ENCODE results near the gene MED4. TPM values are rescaled to one million over a fixed set of nuclear protein-coding genes. Genes with fewer than 3 reads are reported as not detected.
A peak's percentile ranks its signal among the peaks of the same experiment; 100 is the strongest.
"Not testable (repeated sequence)": the region's sequence is repeated elsewhere in the genome, so short reads cannot be mapped to it uniquely, and the experiment has no call there.

MED4 gene
- total RNA-seq, 1 donor from 2014 or later: 27.8 TPM

DNA sequence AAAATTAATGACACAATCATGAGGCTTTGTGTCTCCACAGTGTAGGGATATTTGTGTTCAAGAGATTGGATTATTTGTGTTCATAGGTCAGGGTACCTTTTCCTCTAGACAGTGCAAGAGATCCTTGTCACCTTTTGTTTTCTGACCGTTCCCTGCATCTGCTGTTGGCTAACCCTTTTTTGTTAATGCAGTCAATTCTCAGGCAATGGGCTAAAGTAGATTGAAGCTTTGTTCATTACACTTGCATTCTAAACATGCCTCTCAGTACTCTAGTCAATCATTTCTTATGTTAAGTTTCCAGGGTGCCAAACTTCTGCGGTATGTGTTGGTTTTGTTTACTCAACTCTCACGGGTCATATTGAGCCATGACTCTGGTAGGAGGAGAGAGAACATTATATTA lies 1.8 kb upstream of the MED4 start:
- no peak for DNase-seq (ENCODE audit: low read depth in 2 of 2)

DNA sequence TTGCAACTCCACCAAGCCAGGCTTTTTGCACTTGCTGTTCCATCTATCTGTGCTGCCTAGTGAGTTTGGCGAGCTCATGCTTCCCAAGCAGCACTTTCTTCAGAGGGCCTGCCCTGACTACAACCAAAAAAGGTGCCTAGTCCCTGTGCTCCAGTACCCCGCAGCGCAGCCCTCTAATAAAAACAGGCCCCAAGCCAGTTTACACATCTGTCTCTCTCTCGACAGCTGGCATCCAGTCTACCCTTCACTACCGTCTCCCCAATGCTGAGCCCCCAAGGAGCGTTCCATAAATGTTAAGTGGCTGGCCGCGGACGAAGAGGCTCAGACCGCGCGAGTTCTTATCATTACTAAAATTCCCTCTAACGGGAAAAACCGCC lies 512 bp downstream of the MED4 start:
- DNase-seq (ENCODE audit: low read depth in 2 of 2): peak; percentile 18 to 29

DNA sequence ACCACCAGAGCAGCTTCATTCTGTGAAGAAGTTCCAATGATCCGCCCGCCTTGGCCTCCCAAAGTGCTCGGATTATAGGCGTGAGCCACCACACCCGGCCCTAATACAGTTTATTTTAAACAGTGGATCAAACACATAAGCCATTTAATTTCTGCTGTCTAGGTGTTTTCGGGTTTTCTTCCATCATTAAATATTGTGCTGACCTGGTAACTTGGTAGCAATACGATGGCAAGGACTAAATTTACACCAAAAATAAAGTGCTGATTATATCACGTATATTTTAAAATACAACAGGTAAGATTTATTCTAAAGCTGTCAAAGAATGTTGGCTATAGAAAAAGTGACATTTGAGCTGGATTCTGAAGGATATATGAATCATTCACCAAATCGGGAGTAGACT lies 1.3 kb downstream of the MED4 start:
- DNase-seq (ENCODE audit: low read depth in 2 of 2): no peak

DNA sequence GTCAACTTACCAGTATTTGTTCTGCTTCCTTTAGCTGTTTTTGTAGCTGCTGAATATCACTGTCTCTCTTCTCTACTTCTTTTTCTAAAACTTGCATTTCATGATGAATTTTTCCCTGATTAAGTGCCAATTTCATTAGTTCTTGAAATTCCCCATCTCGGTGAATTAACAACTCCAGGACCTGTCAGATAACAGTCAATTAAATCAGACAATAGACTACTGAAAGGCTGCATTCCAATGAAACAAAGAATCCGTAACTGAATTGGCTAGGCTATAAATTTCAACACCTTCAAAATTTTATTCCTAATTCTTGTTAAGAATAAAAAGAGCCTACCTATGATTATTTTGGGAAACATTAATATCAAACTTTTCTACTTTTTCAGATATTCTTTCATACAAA lies 8.6 kb downstream of the MED4 start:
- DNase-seq (ENCODE audit: low read depth in 2 of 2): no peak

DNA sequence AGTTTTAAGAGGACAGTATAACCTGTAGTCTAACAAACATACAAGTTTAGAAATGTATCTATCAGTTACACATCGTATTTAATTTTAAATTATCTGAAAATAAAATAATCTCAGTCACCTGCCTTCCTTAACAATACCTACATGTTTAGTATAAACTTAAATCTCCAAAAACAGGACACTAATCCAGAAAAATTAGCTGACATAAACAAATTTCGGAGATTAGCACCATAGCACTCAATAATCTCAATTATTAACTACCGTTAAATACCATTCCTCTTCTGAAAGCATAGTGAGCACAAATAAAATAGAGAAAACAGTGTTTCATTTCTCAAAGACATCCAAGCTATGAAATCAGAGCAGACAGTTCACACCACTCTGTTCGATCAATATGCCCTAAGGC lies 13.2 kb downstream of the MED4 start:
- DNase-seq (ENCODE audit: low read depth in 2 of 2): no peak

DNA sequence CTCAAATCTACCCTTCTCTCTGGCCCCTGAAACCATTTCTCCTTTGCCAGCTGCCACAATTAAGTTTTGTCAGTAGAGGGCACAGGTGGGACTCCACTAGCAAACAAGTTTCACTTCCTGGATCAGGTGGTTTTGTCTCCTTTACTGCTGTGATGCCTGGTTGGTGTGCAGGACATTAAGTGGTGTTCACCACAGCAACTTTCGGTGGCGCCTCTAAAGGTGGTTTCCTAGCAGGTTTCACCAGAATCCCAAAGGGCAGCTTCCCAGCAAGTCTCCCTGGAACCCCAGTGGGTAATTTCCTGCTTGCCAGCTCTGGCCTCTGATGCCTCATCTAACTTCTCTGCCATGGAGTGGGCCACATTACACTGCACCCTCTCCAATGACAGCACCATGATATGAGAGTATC lies 16.6 kb downstream of the MED4 start:
- peak; percentile 33 to 74 for DNase-seq (ENCODE audit: low read depth in 2 of 2)

DNA sequence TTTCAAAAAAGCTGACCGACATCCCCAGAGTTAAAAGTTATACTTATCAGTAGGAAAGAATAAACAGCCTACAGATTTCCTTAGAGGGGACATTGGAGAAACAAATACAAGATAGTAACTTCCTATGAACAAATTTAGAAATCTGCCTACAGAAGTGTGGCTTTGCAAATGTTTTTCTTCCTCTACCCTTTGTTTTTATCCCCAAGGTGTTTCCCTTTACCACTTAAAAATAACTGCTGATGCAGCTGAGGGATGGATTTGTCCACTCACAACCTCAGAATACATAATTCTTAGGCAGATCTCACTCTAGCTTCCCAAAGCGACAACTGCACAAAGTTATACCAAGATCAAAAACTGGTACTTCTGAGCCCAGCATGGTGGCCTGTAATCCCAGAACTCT lies 20.9 kb downstream of the MED4 start:
- no peak for DNase-seq (ENCODE audit: low read depth in 2 of 2)

DNA sequence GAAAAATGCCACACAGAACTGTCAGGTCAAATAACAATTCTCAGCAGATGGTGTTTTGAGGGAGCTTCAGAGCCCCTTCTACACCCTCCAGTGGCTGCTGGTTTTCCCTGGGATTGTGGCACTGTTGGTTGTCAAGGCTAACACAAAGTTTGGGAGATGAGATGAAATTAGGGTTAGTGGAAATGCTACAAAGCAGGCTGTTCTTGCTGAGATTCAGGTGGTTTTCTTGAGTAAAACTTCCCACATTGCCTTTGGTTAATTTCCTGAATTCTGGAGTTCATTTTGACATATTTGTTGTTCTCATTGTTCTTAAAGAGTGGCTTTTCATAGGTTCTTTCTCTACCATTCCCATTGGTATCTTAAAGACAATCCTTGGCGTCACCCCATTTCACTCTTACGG lies 22.1 kb downstream of the MED4 start:
- DNase-seq (ENCODE audit: low read depth in 2 of 2): no peak

DNA sequence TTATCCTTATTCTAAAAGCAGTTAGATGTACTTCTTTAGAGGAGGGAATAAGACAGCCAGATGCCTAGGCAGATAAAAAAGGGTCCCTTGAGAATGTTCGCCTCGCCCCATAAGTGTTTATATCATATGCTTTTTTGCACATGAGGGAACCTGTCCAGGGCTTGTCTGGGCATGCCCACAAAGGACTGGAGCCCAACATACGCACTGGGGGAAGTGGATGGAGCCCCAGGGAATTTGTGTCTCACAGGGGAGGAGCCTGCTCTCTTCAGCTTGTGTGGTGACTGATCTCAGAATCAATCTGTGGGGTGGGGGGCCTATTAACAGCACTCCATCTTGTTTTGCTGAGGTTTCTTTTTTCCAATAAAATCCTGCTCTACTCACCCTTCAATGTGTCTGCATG lies 22.6 kb downstream of the MED4 start:
- no peak for DNase-seq (ENCODE audit: low read depth in 2 of 2)

DNA sequence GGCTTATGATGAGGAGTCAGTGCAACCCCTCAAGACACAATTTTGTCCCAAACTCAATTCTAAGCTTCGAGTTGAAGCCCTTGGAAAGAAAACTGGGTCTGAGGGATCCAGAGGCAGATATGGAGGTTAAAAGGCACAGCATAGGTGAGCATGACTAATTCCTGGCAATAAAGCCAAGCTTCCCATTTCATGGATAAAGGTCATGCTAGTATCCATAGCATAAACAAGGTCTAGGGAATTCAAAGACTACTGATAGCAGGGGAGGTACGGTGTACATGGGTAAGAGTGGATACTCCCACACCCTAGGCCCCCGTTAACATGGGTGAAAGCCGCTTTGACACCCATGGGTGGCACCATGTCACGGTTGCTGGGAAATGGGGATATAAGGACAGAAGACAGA lies 24.0 kb downstream of the MED4 start:
- no peak for DNase-seq (ENCODE audit: low read depth in 2 of 2)

DNA sequence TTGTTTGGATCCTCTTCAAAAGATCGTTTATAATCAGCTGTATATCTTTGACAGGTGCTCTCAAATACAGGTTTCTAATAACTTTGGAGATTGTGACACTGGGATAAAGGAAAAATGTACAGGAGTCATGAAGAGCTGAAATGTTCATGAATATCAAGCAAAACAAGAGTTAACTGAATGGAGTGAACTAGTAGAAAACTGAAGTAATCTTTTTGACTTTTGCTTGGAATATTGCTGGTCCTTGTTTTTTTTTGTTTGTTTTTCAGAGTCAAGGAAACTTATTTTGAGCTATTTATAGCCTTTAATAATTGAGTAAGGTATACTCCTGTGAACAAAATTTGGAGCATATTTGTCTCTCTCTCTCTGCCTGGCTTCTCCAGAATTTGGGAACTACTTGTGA lies 25.3 kb downstream of the MED4 start:
- no peak for DNase-seq (ENCODE audit: low read depth in 2 of 2)

DNA sequence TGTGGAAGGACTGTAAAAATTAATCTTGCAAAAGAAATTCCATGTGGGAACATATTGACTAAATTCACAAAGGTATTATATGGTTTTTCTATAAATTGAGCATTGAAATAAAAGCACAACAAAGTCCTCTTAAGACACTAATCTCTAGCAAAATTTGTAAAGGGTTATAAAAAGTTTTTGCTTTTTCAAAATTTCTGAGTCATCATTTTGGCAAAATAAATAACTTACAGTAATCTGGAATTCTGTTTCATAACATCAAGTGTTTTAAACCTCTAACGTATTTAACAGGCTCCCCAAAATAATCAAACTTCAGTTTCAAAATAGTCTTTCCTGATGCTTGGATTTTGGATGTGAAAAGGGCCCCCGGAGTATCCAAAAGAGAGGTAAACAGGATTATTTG lies 26.0 kb downstream of the MED4 start:
- no peak for DNase-seq (ENCODE audit: low read depth in 2 of 2)

DNA sequence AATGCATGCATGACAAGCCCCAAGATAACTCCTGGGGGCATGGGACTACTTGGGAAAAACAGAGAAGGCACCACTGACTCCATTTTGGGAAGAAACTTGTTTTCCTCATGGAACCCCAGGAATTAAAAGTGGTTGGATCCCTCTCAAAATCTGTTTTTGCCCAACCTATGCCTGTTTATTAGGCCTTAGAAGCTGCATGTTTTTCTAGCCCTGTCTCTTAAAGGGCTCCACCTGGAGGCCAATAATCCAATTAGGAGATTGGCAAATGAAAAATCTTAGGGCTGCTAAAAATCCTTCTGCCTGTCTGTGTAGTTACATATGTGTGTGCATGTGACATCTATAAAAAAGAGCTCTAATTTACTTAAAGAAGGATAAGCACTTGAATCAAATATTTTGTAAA lies 26.9 kb downstream of the MED4 start:
- DNase-seq (ENCODE audit: low read depth in 2 of 2): no peak

DNA sequence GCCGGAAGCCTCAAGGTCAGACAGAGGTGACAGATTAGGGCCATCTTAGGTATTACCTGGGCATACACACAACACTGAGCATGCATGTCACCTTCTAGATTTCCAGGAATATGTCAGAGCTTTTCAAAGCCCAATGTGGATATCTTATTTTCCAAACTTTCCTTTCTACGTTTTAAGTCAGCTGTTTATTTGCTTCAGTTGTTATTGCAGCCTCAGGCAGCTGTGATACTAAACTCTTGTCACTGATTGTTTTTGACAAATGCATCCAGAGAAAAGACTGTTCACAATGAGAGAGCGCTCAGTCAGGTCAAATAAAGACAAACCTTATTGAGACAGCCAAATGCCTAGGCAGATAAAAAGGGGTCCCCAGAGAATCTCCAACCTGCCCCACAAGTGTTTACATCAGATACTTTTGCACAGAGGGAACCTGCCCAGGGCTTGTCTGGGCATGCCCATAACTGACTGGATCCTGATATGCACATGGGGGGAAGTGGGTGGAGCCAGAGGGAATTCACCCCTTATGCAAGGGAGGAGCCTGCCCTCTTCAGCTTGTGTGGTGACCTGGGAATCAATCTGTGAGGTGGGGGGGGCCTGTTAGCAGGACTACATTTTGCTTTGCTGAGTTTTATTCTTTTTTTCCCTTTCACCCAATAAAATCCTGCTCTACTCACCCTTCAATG lies 28.5 kb downstream of the MED4 start:
- peak; percentile 32 to 34 for DNase-seq (ENCODE audit: low read depth in 2 of 2)

DNA sequence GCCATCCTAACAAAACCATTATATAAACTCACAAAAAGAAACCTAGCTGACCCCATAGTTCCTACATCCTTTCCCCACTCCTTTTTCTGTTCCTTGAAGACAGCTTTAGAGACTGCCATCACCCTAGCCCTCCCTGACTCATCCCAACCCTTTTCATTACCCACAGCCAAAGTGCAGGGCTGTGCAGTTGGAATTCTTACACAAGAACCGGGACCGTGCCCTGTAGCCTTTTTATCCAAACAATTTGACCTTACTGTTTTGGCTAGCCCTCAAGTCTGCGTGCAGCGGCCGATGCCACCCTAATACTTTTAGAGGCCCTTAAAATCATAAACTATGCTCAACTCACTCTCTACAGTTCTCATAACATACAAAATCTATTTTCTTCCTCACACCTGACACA lies 35.0 kb downstream of the MED4 start:
- DNase-seq (ENCODE audit: low read depth in 2 of 2): not testable (repeated sequence)

DNA sequence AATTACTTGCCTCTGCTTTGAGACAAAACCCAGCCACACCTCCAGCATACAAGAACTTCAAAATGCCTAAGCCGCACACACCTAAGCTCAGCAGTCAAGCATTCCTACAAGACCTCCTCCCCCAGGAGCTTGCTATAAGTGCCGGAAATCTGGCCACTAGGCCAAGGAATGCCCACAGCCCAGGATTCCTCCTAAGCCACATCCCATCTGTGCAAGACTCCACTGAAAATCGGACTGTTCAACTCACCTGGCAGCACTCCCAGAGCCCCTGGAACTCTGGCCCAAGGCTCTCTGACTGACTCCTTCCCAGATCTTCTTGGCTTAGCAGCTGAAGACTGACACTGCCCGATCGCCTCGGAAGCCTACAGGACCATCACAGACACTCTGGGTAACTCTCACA lies 36.4 kb downstream of the MED4 start:
- DNase-seq (ENCODE audit: low read depth in 2 of 2): not testable (repeated sequence)

DNA sequence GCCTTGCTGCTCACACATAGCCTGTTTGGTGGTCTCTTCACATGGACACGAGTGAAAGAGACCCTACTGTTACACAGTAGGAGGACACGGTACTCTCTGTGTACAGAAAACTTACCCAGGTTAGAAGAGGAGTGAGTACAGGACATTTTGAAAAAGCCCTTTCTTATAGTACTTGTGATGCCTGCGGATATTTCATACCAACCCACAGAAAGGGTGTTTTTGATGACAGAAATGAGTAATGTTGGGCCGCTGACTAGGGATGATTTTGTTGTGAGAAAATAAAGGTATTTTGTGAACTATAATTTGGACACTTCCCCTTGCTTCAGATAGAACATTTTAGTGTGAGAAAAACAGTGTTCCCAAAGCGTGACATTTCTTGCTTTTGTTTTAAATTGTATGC lies 39.2 kb downstream of the MED4 start:
- DNase-seq (ENCODE audit: low read depth in 2 of 2): no peak

DNA sequence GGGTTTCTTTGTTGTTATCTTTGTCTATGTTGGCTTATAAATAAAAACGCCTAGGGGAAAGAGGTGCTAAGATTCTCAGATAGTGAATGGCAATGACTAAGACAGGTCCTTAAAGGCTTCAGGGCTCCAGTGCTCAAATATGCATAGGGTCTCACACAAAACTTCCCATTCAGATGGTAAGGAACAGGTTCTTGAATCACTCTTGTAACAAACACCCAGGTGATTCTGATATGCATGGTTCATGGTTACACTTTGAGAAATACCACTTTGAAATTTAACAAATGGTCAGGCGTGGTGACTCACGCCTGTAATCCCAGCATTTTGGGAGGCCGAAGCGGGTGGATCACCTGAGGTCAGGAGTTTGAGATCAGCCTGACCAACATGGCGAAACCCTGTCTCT lies 40.3 kb downstream of the MED4 start:
- DNase-seq (ENCODE audit: low read depth in 2 of 2): no peak

DNA sequence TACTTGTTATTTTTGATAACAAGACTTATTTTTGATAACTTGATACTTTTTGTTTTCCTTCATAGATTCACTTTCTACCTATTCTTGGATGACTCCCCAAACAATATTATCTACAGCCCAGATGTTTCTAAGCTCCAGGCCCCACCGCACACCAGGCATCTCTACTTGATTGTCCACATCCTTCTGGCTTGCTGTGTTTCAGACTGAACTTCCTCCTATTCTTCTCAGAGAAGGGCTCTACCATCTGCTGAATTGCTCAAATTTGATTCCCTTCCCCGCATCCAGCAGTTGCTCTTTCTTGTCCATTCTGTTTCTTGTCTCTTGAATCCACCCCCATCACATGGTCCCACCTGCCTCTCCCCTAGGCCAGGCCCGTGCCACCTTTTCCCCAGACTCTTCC lies 44.4 kb downstream of the MED4 start:
- peak in 1 of 2 donors; percentile 10 for DNase-seq (ENCODE audit: low read depth in 2 of 2)

DNA sequence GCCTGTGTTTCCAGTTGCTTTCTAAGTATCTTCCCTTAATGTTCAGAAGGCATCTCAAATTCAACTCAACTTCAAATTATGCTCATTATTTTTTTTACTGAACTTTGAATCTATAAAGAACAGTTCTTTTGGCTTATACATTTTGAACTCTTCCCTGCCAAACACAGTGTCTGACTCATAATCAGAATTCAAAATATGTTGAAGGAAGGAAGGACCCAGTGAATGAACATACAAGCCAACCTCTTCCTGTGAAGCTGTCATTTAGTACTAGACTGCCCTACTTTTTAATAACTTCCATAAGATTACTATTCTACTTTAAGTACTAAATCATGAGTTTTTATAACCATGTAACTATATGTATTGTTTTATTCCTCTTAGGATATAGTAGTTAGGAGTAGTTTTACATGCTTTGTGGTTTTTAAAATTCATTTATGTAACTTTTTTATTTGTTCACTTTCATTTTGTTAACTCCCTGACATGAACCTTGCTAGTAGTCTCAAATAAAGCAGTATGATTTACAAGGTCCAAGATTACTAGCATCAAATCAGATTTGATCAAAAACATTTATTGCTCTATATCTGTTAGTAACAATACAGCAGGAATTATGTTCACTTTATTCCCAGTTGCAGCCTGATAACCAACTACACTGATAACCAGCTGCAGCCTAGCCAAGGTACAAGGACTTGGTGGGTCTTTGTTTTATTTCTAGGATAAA lies 51.0 kb downstream of the MED4 start:
- DNase-seq (ENCODE audit: low read depth in 2 of 2): peak; percentile 67 to 76

DNA sequence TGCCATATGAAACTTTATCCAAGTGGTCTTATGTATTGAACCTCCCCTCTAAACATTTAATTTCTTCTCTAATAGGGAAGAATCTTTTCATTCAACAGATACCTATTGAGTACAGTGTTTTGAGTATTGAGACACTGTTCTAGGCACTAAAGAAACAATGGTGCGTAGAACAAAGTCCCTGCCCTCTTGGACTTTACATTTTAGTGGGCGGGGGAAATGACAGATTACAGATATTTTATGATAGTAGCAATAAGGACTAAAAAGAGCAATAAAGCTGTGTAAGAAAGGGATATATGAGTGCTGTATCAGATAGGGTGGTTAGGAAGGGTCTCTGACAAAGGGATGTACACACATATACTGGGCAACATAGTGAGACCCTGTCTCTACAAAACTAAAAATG lies 52.0 kb downstream of the MED4 start:
- DNase-seq (ENCODE audit: low read depth in 2 of 2): no peak

DNA sequence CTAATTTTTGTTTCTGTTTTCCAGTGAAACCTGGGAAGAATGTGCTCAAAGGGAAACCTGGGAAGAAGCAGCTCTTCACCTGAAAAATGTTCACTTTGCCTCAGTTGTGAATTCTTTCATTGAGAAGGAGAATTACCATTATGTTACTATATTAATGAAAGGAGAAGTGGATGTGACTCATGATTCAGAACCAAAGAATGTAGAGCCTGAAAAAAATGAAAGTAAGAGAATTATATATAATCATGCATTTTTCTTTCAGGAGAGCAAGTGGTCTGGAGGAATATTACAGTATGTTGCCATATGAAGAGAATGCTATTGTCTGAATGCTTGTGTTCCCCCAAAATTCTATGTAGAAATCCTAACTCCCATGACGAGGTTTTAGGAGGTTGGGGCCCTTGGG lies 54.0 kb downstream of the MED4 start:
- DNase-seq (ENCODE audit: low read depth in 2 of 2): peak in 1 of 2 donors; percentile 7

DNA sequence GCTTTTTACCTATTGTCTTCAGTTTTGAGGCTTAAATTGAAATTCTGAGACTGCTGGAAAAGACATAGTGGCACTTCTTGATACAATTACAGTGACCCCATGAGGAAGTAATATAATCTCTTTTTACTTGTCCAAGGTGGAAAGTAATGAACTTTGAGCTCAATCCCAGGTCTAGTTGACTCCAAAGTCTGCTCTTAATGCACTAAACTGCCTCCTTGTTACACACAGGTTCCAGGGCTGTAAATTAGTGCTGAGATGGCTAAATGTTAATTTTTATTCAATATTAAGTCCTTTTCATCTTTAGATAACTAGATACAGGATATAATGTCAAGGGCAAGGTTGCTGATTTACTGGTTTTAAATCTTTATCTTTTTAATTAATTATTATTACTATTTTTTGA lies 54.9 kb downstream of the MED4 start:
- DNase-seq (ENCODE audit: low read depth in 2 of 2): no peak

DNA sequence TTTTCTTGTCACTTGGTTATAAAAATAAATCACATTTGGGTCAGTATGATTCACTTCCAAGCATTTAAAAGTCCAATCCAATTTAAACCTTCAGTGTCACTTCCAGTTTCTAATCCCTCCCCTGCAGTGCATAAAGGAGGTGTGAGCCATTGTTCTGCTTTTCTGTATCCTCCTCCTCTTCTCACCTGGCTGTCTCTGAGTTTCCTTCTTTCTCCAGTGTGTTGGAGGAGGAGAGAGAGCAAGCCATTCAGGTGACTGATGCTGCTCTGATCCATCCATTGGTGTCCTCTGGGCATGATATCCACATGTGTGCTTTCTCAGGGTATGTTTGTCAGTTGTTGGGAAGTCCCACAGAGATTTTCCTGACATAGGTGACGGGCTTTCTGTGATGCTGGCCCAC lies 56.1 kb downstream of the MED4 start:
- peak in 1 of 2 donors; percentile 9 for DNase-seq (ENCODE audit: low read depth in 2 of 2)

Data from lung microvascular endothelial cell (primary cell).